RPMI7951 (cell line): ENCODE data around the gene ASNSD1. TPM values are rescaled to one million over a fixed set of nuclear protein-coding genes. Genes with fewer than 3 reads are reported as not detected.

ENCODE experiments used
- DNase-seq: peaks from one replicate; pipeline ENCODE4 v3.0.0-alpha.2; 2012; ENCODE audit warnings: low read depth
- total RNA-seq: library from RNA; depleted of rRNA; stranded (reverse); fragments of >200 nt; shearing (Covaris generic); gene quantifications from 2 replicates; pipeline ENCODE4 v1.2.3, GENCODE V29; 2014; rRNA removed

Gene ASNSD1
- 74.8 and 81.6 TPM in 2 replicates for total RNA-seq

GRCh38 chr2:189661148-189661956, at the start of gene ASNSD1:
Gene ASNSD1 (plus strand): TSS chr2:189661459. CDS start chr2:189666133, 4,674 bp downstream.
- DNase-seq = peak; percentile 99

- peak; percentile 70 for DNase-seq
These were observed 48.1 kb upstream of the ASNSD1 start for GRCh38 chr2:189613077-189613636.

- peak; percentile 29 for DNase-seq
These were observed 47.4 kb upstream of the ASNSD1 start for GRCh38 chr2:189613650-189614420.

- DNase-seq = no peak
These were observed 46.7 kb upstream of the ASNSD1 start for GRCh38 chr2:189614585-189614984.

DNA sequence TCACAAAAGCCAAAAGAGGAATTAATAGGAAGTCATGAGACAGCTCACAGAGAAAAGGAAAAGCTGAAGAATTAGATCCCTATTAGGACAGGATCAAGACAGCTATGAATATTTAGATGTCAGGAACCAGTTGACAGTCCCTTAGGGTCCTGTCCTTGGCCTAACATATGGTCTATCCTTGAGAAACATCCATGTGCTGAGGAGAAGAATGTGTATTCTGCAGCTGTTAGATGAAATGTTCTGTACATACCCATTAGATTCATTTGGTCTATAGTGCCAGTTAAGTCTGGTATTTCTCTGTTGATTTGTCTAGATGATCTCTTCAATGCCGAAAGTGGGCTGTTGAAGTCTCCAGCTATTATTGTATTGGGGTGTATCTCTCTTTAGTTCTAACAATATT, 43.1 kb upstream of the ASNSD1 start:
- DNase-seq = no peak

GRCh38 chr2:189621781-189622180, 39.5 kb upstream of the ASNSD1 start:
- DNase-seq = no peak

DNA sequence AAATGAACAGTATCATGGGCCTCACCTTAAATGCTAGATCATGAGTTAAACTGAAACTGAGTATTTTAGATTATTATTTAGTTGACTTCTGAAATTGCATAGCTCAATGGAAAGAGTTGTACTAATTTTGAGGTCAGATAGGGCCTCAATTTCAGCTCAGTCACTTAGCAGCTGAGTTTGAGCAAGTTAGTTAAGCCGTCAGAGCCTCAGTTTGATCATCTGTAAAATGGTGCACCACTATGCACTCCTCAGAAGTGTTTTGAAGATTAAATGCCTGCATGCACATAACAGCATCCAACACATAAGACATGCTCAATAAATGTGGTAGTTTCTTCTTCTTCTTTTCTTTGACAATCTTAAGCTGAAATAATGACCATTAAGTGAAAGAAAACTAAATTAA, 38.2 kb upstream of the ASNSD1 start:
- no peak for DNase-seq

- no peak for DNase-seq
These were observed 36.5 kb upstream of the ASNSD1 start for GRCh38 chr2:189624648-189625355.

- no peak for DNase-seq
These were observed 35.6 kb upstream of the ASNSD1 start for GRCh38 chr2:189625636-189626035.

DNA sequence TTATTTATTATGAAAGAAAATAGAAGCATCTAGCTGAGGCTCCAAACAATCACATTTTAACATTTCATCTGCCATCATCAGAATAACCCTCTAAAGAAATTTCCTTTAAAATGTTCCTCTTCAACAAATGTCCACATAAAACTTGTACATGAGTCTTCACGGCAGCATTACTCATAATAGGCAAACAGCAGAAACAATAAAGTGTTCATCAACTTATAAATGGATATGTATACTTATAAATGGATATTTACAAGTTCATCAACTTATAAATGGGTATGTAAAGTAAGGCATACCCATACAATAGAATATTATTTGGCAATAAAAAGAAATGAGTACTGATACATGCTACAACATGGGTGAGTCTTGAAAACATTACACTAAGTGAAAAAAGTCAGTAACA, 33.5 kb upstream of the ASNSD1 start:
- DNase-seq = no peak

GRCh38 chr2:189628817-189629530, 32.3 kb upstream of the ASNSD1 start:
- no peak for DNase-seq

DNA sequence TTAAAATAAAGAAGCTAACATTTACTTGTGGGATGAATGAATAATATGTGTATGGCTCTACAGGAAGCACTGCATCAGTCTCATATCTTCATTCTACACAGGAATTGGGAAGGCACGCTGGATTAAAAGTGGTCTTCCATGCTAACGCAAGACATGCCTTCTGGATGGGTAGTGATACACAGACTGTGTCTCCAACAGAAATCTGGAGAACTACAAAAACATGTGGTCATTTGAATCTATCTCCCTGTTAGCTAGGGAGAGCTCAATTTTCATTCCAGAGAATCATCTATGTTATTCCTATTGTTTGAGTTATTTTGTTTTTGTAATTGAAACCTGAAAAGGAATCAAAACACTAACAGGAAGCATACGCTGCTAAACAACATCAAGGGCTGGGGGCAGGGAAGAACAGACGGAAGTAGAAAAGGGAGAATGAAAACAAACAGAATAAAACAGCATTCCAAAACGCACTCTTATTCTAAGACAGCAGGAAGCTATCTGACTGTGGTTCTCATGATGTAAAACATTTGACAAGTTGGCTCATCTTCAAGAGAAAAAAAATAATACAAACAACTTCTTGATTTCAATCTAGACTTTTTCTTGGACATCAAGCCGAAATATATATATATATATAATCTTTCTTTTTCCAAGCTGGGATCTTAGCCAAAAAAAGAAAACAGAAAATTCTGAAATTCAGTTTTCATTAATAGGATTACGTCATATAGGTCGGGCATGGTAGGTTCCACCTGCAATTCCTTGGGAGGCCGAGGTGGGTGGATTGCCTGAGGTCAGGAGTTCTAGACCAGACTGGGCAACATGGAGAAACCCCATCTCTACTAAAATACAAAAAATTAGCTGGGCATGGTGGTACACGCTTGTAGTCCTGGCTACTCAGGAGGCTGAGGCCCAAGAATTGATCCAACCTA, 31.5 kb upstream of the ASNSD1 start:
- DNase-seq = no peak

GRCh38 chr2:189631849-189632248, 29.4 kb upstream of the ASNSD1 start:
- DNase-seq = no peak

DNA sequence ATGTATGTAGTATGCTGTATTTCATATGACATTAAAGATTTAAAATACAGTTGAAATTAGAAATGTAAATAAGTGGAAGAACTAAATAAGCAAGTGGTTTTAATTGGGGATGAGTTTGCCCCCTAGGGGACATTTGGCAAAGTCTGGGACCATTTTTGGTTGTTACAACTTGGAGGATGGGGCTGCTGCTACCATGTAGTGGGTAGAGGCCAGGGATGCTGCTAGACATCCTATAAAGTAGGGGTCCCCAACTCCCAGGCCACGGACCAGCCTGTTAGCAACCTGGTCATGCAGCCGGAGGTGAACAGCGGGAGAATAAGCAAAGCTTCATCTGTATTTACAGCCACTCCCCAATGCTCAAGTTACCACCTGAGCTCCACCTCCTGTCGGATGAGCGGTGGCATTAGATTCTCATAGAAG, 27.9 kb upstream of the ASNSD1 start:
- DNase-seq = peak; percentile 9

GRCh38 chr2:189635353-189635752, 25.9 kb upstream of the ASNSD1 start:
- DNase-seq = no peak

- no peak for DNase-seq
These were observed 22.8 kb upstream of the ASNSD1 start for GRCh38 chr2:189638301-189639006.

DNA sequence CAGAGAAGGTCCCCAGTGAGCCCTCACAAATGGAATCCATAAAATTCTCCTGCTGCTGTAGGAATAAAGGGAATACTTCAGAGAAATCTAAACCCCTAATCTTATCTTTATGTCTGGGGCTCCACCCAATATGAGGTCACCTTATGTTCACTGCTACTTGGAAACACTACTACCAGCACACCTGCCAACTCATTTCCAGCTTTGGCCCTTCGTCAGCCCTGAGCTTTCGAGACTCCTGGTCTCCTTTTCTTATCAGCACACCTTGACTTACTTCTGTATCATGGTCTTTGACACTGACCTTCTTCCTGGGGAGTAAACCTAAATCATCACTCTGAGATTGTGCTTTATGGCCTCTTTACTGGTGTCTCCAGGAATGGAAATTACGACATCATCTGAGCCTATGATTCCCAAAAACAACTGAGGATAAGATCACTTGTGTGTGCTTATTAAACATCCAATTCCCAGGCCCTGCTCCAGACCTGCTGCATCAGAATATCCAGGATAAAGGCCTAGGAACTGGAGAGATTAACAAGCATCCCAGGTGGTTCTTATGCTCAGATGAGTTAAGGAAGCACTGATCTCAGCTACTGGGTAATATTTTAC, 22.2 kb upstream of the ASNSD1 start:
- DNase-seq = no peak

DNA sequence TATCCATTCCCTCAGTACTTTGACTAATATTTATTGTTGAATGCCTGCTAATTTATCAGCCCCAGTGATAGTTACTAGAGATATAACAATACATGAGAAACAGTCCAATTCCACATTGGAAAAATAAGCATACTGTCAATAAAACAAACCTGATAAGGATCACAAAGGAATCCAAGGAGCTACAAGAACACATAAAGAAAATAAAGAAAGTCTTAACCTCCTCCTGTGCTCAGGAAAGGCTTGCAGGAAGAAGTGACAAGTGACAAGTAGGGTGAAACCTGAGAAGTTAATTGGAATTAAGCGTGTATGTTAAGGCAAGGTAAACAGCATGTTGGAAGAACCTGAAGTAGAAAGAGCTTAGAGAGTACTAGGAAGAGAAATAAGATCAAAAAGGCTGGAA, 20.3 kb upstream of the ASNSD1 start:
- no peak for DNase-seq

GRCh38 chr2:189641590-189641989, 19.7 kb upstream of the ASNSD1 start:
- no peak for DNase-seq
